A673 (cell line): ENCODE data around the gene GPR15. TPM values are rescaled to one million over a fixed set of nuclear protein-coding genes. Genes with fewer than 3 reads are reported as not detected.

Experiments
- Bru-seq: library from RNA; stranded (reverse); fragments of 400-500 nt; gene quantifications from one replicate; lab custom pipeline; 2021; lab: Mats Ljungman, UMichigan
- BruChase-seq, 2 experiments: library from RNA; stranded (reverse); fragments of 400-500 nt; gene quantifications; one replicate each; lab custom pipeline; 2021; lab: Mats Ljungman, UMichigan
- BruUV-seq: library from RNA; stranded (reverse); fragments of 400-500 nt; replicated peaks from 2 replicates; lab custom pipeline; 2021; lab: Mats Ljungman, UMichigan
- CTCF ChIA-PET: fragments of 300-600 bp; sonication (Branson Sonifier 250); formaldehyde crosslinking; loops from one replicate; lab custom pipeline; 2022; ENCODE audit warnings: antibody characterized with exemption; lab: Charles Lee
- POLR2A ChIA-PET: fragments of 300-600 bp; sonication (Branson Sonifier 250); formaldehyde crosslinking; loops from one replicate; lab custom pipeline; 2022; ENCODE audit warnings: antibody characterized with exemption; ENCODE audit not compliant: low non-redundant PET; lab: Charles Lee
- DNase-seq: peaks from one replicate; pipeline ENCODE4 v3.0.0-alpha.2; 2015; ENCODE audit warnings: low spot score
- H3K27ac ChIP-seq: fragments of 200-600 bp; sonication (generic); 2 replicates; pipeline ENCODE4 v1.5.1; 2016; ENCODE audit warnings: mixed run types, low read depth, mild to moderate bottlenecking, mixed read lengths, antibody characterized with exemption, low read length; ENCODE audit not compliant: poor library complexity, severe bottlenecking
- H3K27me3 ChIP-seq: fragments of 200-600 bp; sonication (generic); replicated peaks from 2 replicates; pipeline ENCODE4 v1.6.1; 2017; ENCODE audit warnings: mixed run types, low read depth, mild to moderate bottlenecking, mixed read lengths, antibody characterized with exemption, low read length; ENCODE audit not compliant: insufficient read depth, poor library complexity
- H3K36me3 ChIP-seq: fragments of 200-600 bp; sonication (generic); 2 replicates; pipeline ENCODE4 v1.6.1; 2016; ENCODE audit warnings: mixed run types, mild to moderate bottlenecking, mixed read lengths, antibody characterized with exemption, low read length; ENCODE audit not compliant: insufficient read depth, poor library complexity, severe bottlenecking
- H3K4me1 ChIP-seq: fragments of 200-600 bp; sonication (generic); 2 replicates; pipeline ENCODE4 v1.6.1; 2017; ENCODE audit warnings: mixed run types, mild to moderate bottlenecking, mixed read lengths, antibody characterized with exemption, low read length; ENCODE audit not compliant: insufficient read depth, poor library complexity, severe bottlenecking
- H3K4me3 ChIP-seq: fragments of 200-600 bp; sonication (generic); 2 replicates; pipeline ENCODE4 v1.5.1; 2016; ENCODE audit warnings: low read depth, mixed run types, mild to moderate bottlenecking, mixed read lengths, low read length; ENCODE audit not compliant: poor library complexity, severe bottlenecking
- H3K9me3 ChIP-seq: fragments of 200-600 bp; sonication (generic); 2 replicates; pipeline ENCODE4 v1.6.1; 2016; ENCODE audit warnings: mixed run types, low read depth, mild to moderate bottlenecking, mixed read lengths, antibody characterized with exemption, low read length; ENCODE audit not compliant: poor library complexity, severe bottlenecking
- EZH2 ChIP-seq: fragments of 200-600 bp; sonication (generic); IDR thresholded peaks from 2 replicates; pipeline ENCODE4 v1.6.1; 2017; ENCODE audit warnings: borderline replicate concordance, low read depth, mild to moderate bottlenecking, mixed read lengths, antibody characterized with exemption, low read length; ENCODE audit not compliant: poor library complexity, severe bottlenecking
- intact Hi-C: fragments of 100-400 bp; cut with micrococcal nuclease; formaldehyde crosslinking; loops from one replicate; pipeline ENCODE4 v1.10.0; 2022; ENCODE audit not compliant: unreplicated experiment
- long read RNA-seq: library from polyadenylated mRNA; stranded (forward); transcript quantifications from one replicate; pipeline ENCODE4 v2.0.0, GENCODE V29; 2022
- total RNA-seq: library from RNA; stranded (reverse); gene quantifications from 2 replicates; pipeline ENCODE4 v1.2.3, GENCODE V29; 2021
- TF ChIP-seq, protein P1 (sequence below): fragments of 300-800, 200-600 bp; sonication (generic); conservative IDR thresholded peaks from 2 replicates; pipeline ENCODE4 v1.5.1; 2017; ENCODE audit warnings: low read depth, mild to moderate bottlenecking, antibody characterized with exemption, low read length, moderate library complexity, mixed read lengths

GPR15 gene
- total RNA-seq (not detected in 2 replicates), Bru-seq, nascent RNA (not detected), BruChase-seq, experiment 1, labeled RNA remaining after a 2-hour chase (not detected), BruChase-seq, experiment 2, labeled RNA remaining after a 6-hour chase (not detected)
- long read RNA-seq: 0 reads

DNA sequence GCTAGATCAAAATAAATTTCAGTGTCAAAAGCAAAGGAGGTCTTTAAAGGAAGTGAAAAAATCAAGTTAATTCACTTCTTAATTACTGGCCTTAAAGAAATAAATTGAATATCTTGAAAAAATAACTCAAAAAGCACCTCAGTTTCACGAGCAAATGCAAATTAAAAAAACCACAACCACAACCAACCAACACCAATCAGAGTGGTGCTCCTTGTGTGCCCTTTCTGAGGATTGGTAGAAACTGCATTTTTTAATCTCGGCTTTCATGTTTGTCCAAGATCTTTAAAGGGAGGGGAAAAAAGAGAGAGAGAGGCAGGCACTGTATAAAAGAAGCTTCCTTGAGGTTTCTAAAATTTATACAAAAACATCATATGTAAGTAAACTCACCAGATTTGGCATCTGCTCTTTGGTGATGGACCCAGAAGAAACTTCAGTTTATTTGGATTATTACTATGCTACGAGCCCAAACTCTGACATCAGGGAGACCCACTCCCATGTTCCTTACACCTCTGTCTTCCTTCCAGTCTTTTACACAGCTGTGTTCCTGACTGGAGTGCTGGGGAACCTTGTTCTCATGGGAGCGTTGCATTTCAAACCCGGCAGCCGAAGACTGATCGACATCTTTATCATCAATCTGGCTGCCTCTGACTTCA, at the start of gene GPR15:
TSS of gene GPR15 (plus strand) at position 357 of the 653 bp plus-strand sequence. CDS start at position 413, 56 bp downstream.
- CTCF ChIA-PET: no interaction called here
- BruUV-seq: no TSS peak
- TF ChIP-seq EZH2: no peak
- TF ChIP-seq, protein P1, sequence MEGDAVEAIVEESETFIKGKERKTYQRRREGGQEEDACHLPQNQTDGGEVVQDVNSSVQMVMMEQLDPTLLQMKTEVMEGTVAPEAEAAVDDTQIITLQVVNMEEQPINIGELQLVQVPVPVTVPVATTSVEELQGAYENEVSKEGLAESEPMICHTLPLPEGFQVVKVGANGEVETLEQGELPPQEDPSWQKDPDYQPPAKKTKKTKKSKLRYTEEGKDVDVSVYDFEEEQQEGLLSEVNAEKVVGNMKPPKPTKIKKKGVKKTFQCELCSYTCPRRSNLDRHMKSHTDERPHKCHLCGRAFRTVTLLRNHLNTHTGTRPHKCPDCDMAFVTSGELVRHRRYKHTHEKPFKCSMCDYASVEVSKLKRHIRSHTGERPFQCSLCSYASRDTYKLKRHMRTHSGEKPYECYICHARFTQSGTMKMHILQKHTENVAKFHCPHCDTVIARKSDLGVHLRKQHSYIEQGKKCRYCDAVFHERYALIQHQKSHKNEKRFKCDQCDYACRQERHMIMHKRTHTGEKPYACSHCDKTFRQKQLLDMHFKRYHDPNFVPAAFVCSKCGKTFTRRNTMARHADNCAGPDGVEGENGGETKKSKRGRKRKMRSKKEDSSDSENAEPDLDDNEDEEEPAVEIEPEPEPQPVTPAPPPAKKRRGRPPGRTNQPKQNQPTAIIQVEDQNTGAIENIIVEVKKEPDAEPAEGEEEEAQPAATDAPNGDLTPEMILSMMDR: no peak
- Histone ChIP-seq H3K27ac (no peak within 1 kb of the TSS), H3K4me1 (no peaks in the 10 kb centered on the region), H3K4me3 (no peak within 1 kb of the TSS), H3K27me3 (peaks cover 14% of the 10 kb centered on the region), H3K9me3 (no peaks in the 10 kb centered on the region), H3K36me3 (no peaks in the 10 kb centered on the region)
- DNase-seq: no peak
- intact Hi-C loops: no loop called here
- POLR2A ChIA-PET: no interaction called here

DNA sequence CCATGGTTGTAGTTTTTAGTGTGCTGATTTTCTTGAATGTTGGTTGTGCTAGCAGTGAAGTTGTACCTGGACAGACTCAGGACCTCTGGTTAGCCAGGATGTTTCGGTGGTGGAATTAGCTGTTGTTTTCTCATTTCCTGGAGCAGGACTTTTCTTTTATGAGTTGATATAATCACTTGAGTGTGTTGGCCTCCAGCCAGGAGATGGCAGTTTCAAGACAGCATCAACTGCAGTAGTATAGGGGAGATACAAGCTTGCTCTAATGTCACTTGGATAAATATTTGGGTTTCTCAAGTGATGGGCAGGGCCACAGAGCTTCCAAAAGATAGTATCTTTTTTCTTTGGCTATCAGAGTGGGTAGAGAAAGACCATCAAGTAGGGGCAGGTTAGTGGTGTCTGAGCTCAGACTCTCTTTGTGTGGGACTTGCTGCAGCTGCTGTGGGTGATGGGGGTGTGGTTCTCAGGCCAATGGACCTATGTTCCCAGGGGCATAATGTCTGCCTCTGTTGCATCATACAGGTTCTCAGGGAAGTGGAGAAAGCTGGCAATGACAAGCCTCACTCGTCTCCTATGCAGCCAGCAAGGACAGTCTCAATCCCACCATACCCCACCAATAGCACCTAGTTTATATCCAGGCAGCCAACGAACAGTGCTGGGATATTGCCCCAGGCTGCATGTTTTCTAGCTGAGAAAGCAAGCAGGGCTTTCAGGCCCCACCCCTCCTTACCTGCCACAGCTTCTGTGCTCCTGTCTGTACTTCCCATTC, 48.9 kb upstream of the GPR15 start:
- no peak for TF ChIP-seq EZH2
- TF ChIP-seq, protein P1: no peak
- no TSS peak for BruUV-seq
- CTCF ChIA-PET: no interaction called here
- peak; percentile 17 for DNase-seq
- POLR2A ChIA-PET: no interaction called here
- Histone ChIP-seq H3K27ac (no peak overlapping the region), H3K27me3 (no peaks in the 10 kb centered on the region), H3K4me3 (no peak overlapping the region), H3K9me3 (no peaks in the 10 kb centered on the region), H3K4me1 (no peaks in the 10 kb centered on the region), H3K36me3 (no peaks in the 10 kb centered on the region)
- intact Hi-C loops: no loop called here

DNA sequence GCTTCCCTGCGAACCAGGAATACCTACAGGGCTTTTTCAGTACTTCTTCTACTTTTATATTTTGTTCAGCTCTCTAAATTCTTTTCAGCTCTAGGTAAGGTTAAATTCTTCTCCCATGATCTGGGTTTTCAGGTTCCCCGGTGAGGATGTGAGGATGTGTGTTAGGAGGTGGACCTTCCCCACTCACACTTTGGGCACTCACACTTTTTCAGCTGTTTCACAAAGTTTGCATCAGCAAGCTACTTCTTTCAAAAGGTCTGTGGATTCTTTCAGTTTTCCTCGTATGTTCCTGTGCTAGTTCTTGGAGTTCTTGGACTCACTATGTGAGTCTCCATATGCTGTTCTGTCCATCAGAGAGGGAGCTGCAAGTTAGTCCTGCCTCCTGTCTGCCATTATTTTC, 48.2 kb upstream of the GPR15 start:
- intact Hi-C loops: no loop called here
- H3K9me3 ChIP-seq: no peaks in the 10 kb centered on the region
- POLR2A ChIA-PET: no interaction called here
- TF ChIP-seq, protein P1: no peak
- H3K4me3 ChIP-seq: no peak overlapping the region
- no TSS peak for BruUV-seq
- no peaks in the 10 kb centered on the region for H3K4me1 ChIP-seq
- DNase-seq: no peak
- CTCF ChIA-PET: no interaction called here
- no peaks in the 10 kb centered on the region for H3K27me3 ChIP-seq
- H3K36me3 ChIP-seq: no peaks in the 10 kb centered on the region
- H3K27ac ChIP-seq: no peak overlapping the region
